A673 (cell line): ENCODE data around the gene IL21R. TPM values are rescaled to one million over a fixed set of nuclear protein-coding genes. Genes with fewer than 3 reads are reported as not detected.

Experiments
- BruUV-seq: library from RNA; stranded (reverse); fragments of 400-500 nt; replicated peaks from 2 replicates; lab custom pipeline; 2021; lab: Mats Ljungman, UMichigan
- CTCF ChIA-PET: fragments of 300-600 bp; sonication (Branson Sonifier 250); formaldehyde crosslinking; loops from one replicate; lab custom pipeline; 2022; ENCODE audit warnings: antibody characterized with exemption; lab: Charles Lee
- POLR2A ChIA-PET: fragments of 300-600 bp; sonication (Branson Sonifier 250); formaldehyde crosslinking; loops from one replicate; lab custom pipeline; 2022; ENCODE audit warnings: antibody characterized with exemption; ENCODE audit not compliant: low non-redundant PET; lab: Charles Lee
- DNase-seq: peaks from one replicate; pipeline ENCODE4 v3.0.0-alpha.2; 2015; ENCODE audit warnings: low spot score
- H3K27ac ChIP-seq: fragments of 200-600 bp; sonication (generic); 2 replicates; pipeline ENCODE4 v1.5.1; 2016; ENCODE audit warnings: mixed run types, low read depth, mild to moderate bottlenecking, mixed read lengths, antibody characterized with exemption, low read length; ENCODE audit not compliant: poor library complexity, severe bottlenecking
- H3K27me3 ChIP-seq: fragments of 200-600 bp; sonication (generic); replicated peaks from 2 replicates; pipeline ENCODE4 v1.6.1; 2017; ENCODE audit warnings: mixed run types, low read depth, mild to moderate bottlenecking, mixed read lengths, antibody characterized with exemption, low read length; ENCODE audit not compliant: insufficient read depth, poor library complexity
- H3K36me3 ChIP-seq: fragments of 200-600 bp; sonication (generic); 2 replicates; pipeline ENCODE4 v1.6.1; 2016; ENCODE audit warnings: mixed run types, mild to moderate bottlenecking, mixed read lengths, antibody characterized with exemption, low read length; ENCODE audit not compliant: insufficient read depth, poor library complexity, severe bottlenecking
- H3K4me1 ChIP-seq: fragments of 200-600 bp; sonication (generic); 2 replicates; pipeline ENCODE4 v1.6.1; 2017; ENCODE audit warnings: mixed run types, mild to moderate bottlenecking, mixed read lengths, antibody characterized with exemption, low read length; ENCODE audit not compliant: insufficient read depth, poor library complexity, severe bottlenecking
- H3K4me3 ChIP-seq: fragments of 200-600 bp; sonication (generic); 2 replicates; pipeline ENCODE4 v1.5.1; 2016; ENCODE audit warnings: low read depth, mixed run types, mild to moderate bottlenecking, mixed read lengths, low read length; ENCODE audit not compliant: poor library complexity, severe bottlenecking
- H3K9me3 ChIP-seq: fragments of 200-600 bp; sonication (generic); 2 replicates; pipeline ENCODE4 v1.6.1; 2016; ENCODE audit warnings: mixed run types, low read depth, mild to moderate bottlenecking, mixed read lengths, antibody characterized with exemption, low read length; ENCODE audit not compliant: poor library complexity, severe bottlenecking
- CTCF ChIP-seq: fragments of 300-800, 200-600 bp; sonication (generic); conservative IDR thresholded peaks from 2 replicates; pipeline ENCODE4 v1.5.1; 2017; ENCODE audit warnings: low read depth, mild to moderate bottlenecking, antibody characterized with exemption, low read length, moderate library complexity, mixed read lengths
- EZH2 ChIP-seq: fragments of 200-600 bp; sonication (generic); IDR thresholded peaks from 2 replicates; pipeline ENCODE4 v1.6.1; 2017; ENCODE audit warnings: borderline replicate concordance, low read depth, mild to moderate bottlenecking, mixed read lengths, antibody characterized with exemption, low read length; ENCODE audit not compliant: poor library complexity, severe bottlenecking
- intact Hi-C: fragments of 100-400 bp; cut with micrococcal nuclease; formaldehyde crosslinking; loops from one replicate; pipeline ENCODE4 v1.10.0; 2022; ENCODE audit not compliant: unreplicated experiment
- total RNA-seq: library from RNA; stranded (reverse); gene quantifications from 2 replicates; pipeline ENCODE4 v1.2.3, GENCODE V29; 2021

IL21R gene
- total RNA-seq, 1 experiment from 2014 or later = 0.19 TPM

GRCh38 chr16:27450196-27450549 lies 48.2 kb downstream of the IL21R start:
- DNase-seq = no peak
- Histone ChIP-seq H3K4me3 (no peak overlapping the region), H3K27me3 (no peaks in the 10 kb centered on the region), H3K36me3 (no peaks in the 10 kb centered on the region), H3K27ac (no peak overlapping the region), H3K9me3 (peaks cover 2% of the 10 kb centered on the region), H3K4me1 (no peaks in the 10 kb centered on the region)
- intact Hi-C loops = no loop called here
- TF ChIP-seq EZH2 = no peak
- no peak for TF ChIP-seq CTCF
- CTCF ChIA-PET = interaction anchor here (0.5 kb wide), 1 partner anchor 340 kb away, joined by 6 read pairs; no protein-coding TSS in a partner anchor
- no TSS peak for BruUV-seq
- POLR2A ChIA-PET = no interaction called here

- intact Hi-C loops = no loop called here
- no peaks in the 10 kb centered on the region for H3K27me3 ChIP-seq
- POLR2A ChIA-PET = no interaction called here
- no peaks in the 10 kb centered on the region for H3K9me3 ChIP-seq
- no TSS peak for BruUV-seq
- no peak overlapping the region for H3K4me3 ChIP-seq
- CTCF ChIA-PET = no interaction called here
- H3K27ac ChIP-seq = no peak overlapping the region
- peaks cover 9% of the 10 kb centered on the region for H3K4me1 ChIP-seq
- no peaks in the 10 kb centered on the region for H3K36me3 ChIP-seq
- no peak for DNase-seq
- no peak for TF ChIP-seq EZH2
- no peak for TF ChIP-seq CTCF
These were observed 50.9 kb downstream of the IL21R start for GRCh38 chr16:27452569-27453493.

- no peaks in the 10 kb centered on the region for H3K27me3 ChIP-seq
- CTCF ChIA-PET = no interaction called here
- POLR2A ChIA-PET = no interaction called here
- peaks cover 9% of the 10 kb centered on the region for H3K4me1 ChIP-seq
- intact Hi-C loops = no loop called here
- BruUV-seq = no TSS peak
- H3K4me3 ChIP-seq = no peak overlapping the region
- no peak overlapping the region for H3K27ac ChIP-seq
- no peaks in the 10 kb centered on the region for H3K9me3 ChIP-seq
- no peak for TF ChIP-seq EZH2
- DNase-seq = no peak
- H3K36me3 ChIP-seq = no peaks in the 10 kb centered on the region
These were observed 51.5 kb downstream of the IL21R start for GRCh38 chr16:27453494-27453825.
